HEK293 (cell line): ENCODE data around the gene OTC.

Source experiments
- CTCF ChIA-PET: fragments of 350-600 bp; formaldehyde crosslinking; extraction: SDS; loops from one replicate; lab custom pipeline; 2021; ENCODE audit warnings: antibody characterized with exemption; lab: Yijun Ruan, JAX
- POLR2A ChIA-PET: fragments of 300-600 bp; formaldehyde crosslinking; extraction: SDS; loops from one replicate; lab custom pipeline; 2020; ENCODE audit warnings: antibody characterized with exemption, inconsistent platforms; lab: Yijun Ruan, JAX
- H3K27ac ChIP-seq: fragments of 200-500 bp; sonication (Bioruptor generic); 2 replicates; pipeline ENCODE4 v1.5.1; 2014; ENCODE audit warnings: low read depth, low read length, control low read depth, inconsistent platforms; ENCODE audit errors: extremely low read depth
- H3K36me3 ChIP-seq, 2 experiments: fragments of 200-500 bp in 1 of 2; sonication (Bioruptor generic) in 1 of 2; 1 replicate in 1 of 2; 2 replicates in 1 of 2; pipeline ENCODE4 v1.5.1; 2014 to 2017; ENCODE audit warnings: inconsistent platforms in 2 of 2, low read length in 2 of 2; ENCODE audit not compliant: control insufficient read depth in 2 of 2, insufficient read depth in 1 of 2
- H3K4me1 ChIP-seq: fragments of 200-500 bp; sonication (Bioruptor generic); 2 replicates; pipeline ENCODE4 v1.5.1; 2014; ENCODE audit warnings: mild to moderate bottlenecking, low read length, inconsistent platforms; ENCODE audit not compliant: control insufficient read depth, insufficient read depth
- H3K4me3 ChIP-seq: 2 replicates; pipeline ENCODE4 v1.5.1; 2011; ENCODE audit warnings: low read depth, mild to moderate bottlenecking, control low read depth, low read length, moderate library complexity
- H3K9me3 ChIP-seq: fragments of 200-500 bp; sonication (Bioruptor generic); 2 replicates; pipeline ENCODE4 v1.5.1; 2014; ENCODE audit warnings: low read depth, low read length, inconsistent platforms; ENCODE audit not compliant: control insufficient read depth, insufficient read depth
- ATF2 ChIP-seq: fragments of 450-650 bp; formaldehyde crosslinking; IDR thresholded peaks from 2 replicates; pipeline ENCODE4 v1.5.1; 2016; ENCODE audit warnings: missing biosample characterization, missing genetic modification characterization, low read depth
- BCL11A ChIP-seq: fragments of 450-650 bp; formaldehyde crosslinking; IDR thresholded peaks from 2 replicates; pipeline ENCODE4 v1.5.1; 2016; ENCODE audit warnings: low read depth, missing biosample characterization, missing genetic modification characterization
- PRDM10 ChIP-seq: fragments of 450-650 bp; formaldehyde crosslinking; IDR thresholded peaks from 2 replicates; pipeline ENCODE4 v1.5.1; 2016; ENCODE audit warnings: missing biosample characterization, missing genetic modification characterization
- PRDM2 ChIP-seq: fragments of 450-650 bp; formaldehyde crosslinking; IDR thresholded peaks from 2 replicates; pipeline ENCODE4 v1.5.1; 2016; ENCODE audit warnings: missing biosample characterization, missing genetic modification characterization, borderline replicate concordance
- TSHZ1 ChIP-seq: fragments of 450-650 bp; formaldehyde crosslinking; IDR thresholded peaks from 2 replicates; pipeline ENCODE4 v1.5.1; 2016; ENCODE audit warnings: missing biosample characterization, missing genetic modification characterization, borderline replicate concordance
- ZBTB49 ChIP-seq: fragments of 450-650 bp; formaldehyde crosslinking; IDR thresholded peaks from 2 replicates; pipeline ENCODE4 v1.5.1; 2016; ENCODE audit warnings: missing biosample characterization, missing genetic modification characterization, low read depth
- ZBTB7A ChIP-seq: fragments of 450-650 bp; formaldehyde crosslinking; IDR thresholded peaks from 2 replicates; pipeline ENCODE4 v1.5.1; 2016; ENCODE audit warnings: low read depth, missing biosample characterization, missing genetic modification characterization
- ZNF132 ChIP-seq: fragments of 450-650 bp; formaldehyde crosslinking; IDR thresholded peaks from 2 replicates; pipeline ENCODE4 v1.5.1; 2017; ENCODE audit warnings: missing biosample characterization, missing genetic modification characterization, borderline replicate concordance
- ZNF157 ChIP-seq: fragments of 450-650 bp; formaldehyde crosslinking; IDR thresholded peaks from 2 replicates; pipeline ENCODE4 v1.5.1; 2016; ENCODE audit warnings: missing biosample characterization, missing genetic modification characterization
- ZNF23 ChIP-seq: fragments of 450-650 bp; formaldehyde crosslinking; IDR thresholded peaks from 2 replicates; pipeline ENCODE4 v1.5.1; 2016; ENCODE audit warnings: missing biosample characterization, missing genetic modification characterization, borderline replicate concordance
- ZNF248 ChIP-seq: fragments of 450-650 bp; formaldehyde crosslinking; IDR thresholded peaks from 2 replicates; pipeline ENCODE4 v1.5.1; 2017; ENCODE audit warnings: missing biosample characterization, missing genetic modification characterization
- ZNF433 ChIP-seq: fragments of 450-650 bp; formaldehyde crosslinking; IDR thresholded peaks from 2 replicates; pipeline ENCODE4 v1.5.1; 2016; ENCODE audit warnings: missing biosample characterization, missing genetic modification characterization, low read depth
- ZNF677 ChIP-seq: fragments of 450-650 bp; IDR thresholded peaks from 2 replicates; pipeline ENCODE4 v1.5.0; 2018; ENCODE audit warnings: missing biosample characterization, mild to moderate bottlenecking, missing genetic modification characterization, moderate library complexity
- ZSCAN30 ChIP-seq: fragments of 450-650 bp; IDR thresholded peaks from 2 replicates; pipeline ENCODE4 v1.5.1; 2018; ENCODE audit warnings: missing biosample characterization, mild to moderate bottlenecking, missing genetic modification characterization, moderate library complexity

Gene OTC

GRCh38 chrX:38327775-38328081, 24.7 kb upstream of the OTC start:
- Histone ChIP-seq H3K27ac (no peak overlapping the region), H3K9me3 (no peaks in the 10 kb centered on the region), H3K4me3 (no peak overlapping the region; the same call in 1 of the 2 replicates), H3K4me1 (no peaks in the 10 kb centered on the region), H3K36me3 (no peaks in the 10 kb centered on the region)
- CTCF ChIA-PET = interaction anchor here (0.6 to 3.0 kb wide), 19 partner anchors 9 to 466 kb away, joined by 3 to 25 read pairs (median 6); partner anchors contain the start of gene SRPX
- POLR2A ChIA-PET = interaction anchor here (1.0 to 1.2 kb wide), 2 partner anchors 11 to 50 kb away, joined by 3 to 5 read pairs; no protein-coding TSS in a partner anchor
- TF ChIP-seq TSHZ1 (tag by site-specific recombination) (0 out of 2 replicates have a peak, but pooled peaks have one; percentile 6), ZNF433 (no peak)

GRCh38 chrX:38332505-38332904, 19.9 kb upstream of the OTC start:
- ChIA-PET CTCF (interaction anchor here (0.8 to 1.0 kb wide), 2 partner anchors 12 to 71 kb away, joined by 3 to 4 read pairs; no protein-coding TSS in a partner anchor), POLR2A (no interaction called here)
- Histone ChIP-seq H3K9me3 (no peaks in the 10 kb centered on the region), H3K4me3 (no peak overlapping the region), H3K27ac (no peak overlapping the region), H3K4me1 (no peaks in the 10 kb centered on the region), H3K36me3 (no peaks in the 10 kb centered on the region)
- TF ChIP-seq BCL11A (no peak), ZBTB7A (tag by site-specific recombination) (no peak), ZNF433 (no peak), ZNF132 (tag by site-specific recombination) (no peak), PRDM10 (no peak), ZNF677 (tag by site-specific recombination) (no peak), ZNF157 (tag by site-specific recombination) (no peak), ATF2 (tag by site-specific recombination) (no peak), ZNF23 (tag by site-specific recombination) (no peak), PRDM2 (no peak), ZNF248 (tag by site-specific recombination) (no peak), ZBTB49 (tag by site-specific recombination) (no peak), ZSCAN30 (tag by site-specific recombination) (no peak)
